H1 (cell line): ENCODE results near the gene CKS1B. TPM values are rescaled to one million over a fixed set of nuclear protein-coding genes. Genes with fewer than 3 reads are reported as not detected.
A peak's percentile ranks its signal among the peaks of the same experiment; 100 is the strongest.

Experiments used
- ASH2L ChIP-seq: fragments of 200-600, 300-600 bp; sonication (generic); IDR thresholded peaks from one replicate; pipeline ENCODE4 v1.7.1; 2017; ENCODE audit warnings: low read length
- ATF3 ChIP-seq: IDR thresholded peaks from 2 replicates; pipeline ENCODE4 v1.6.1; 2011; ENCODE audit warnings: low read depth, mild to moderate bottlenecking, low read length; ENCODE audit not compliant: insufficient read depth
- BCL11A ChIP-seq, 2 experiments: IDR thresholded peaks; one replicate each; pipeline ENCODE4 v1.6.1; 2011; ENCODE audit warnings: low read depth in 2 of 2, low read length in 2 of 2, mild to moderate bottlenecking in 2 of 2
- EGR1 ChIP-seq: IDR thresholded peaks from 2 replicates; pipeline ENCODE4 v1.6.1; 2011; ENCODE audit warnings: low read depth, low read length, borderline replicate concordance
- EP300 ChIP-seq, 2 experiments: IDR thresholded peaks; 1 replicate in 1 of 2; 2 replicates in 1 of 2; pipeline ENCODE4 v1.6.1; 2011 to 2012; ENCODE audit warnings: low read depth in 2 of 2, low read length in 2 of 2, mild to moderate bottlenecking in 2 of 2, borderline replicate concordance in 1 of 2, inconsistent platforms in 1 of 2, moderate library complexity in 1 of 2
- GABPA ChIP-seq: IDR thresholded peaks from 2 replicates; pipeline ENCODE4 v1.6.1; 2011; ENCODE audit warnings: mild to moderate bottlenecking, low read length, moderate library complexity, borderline replicate concordance; ENCODE audit not compliant: insufficient read depth
- HDAC2 ChIP-seq, 2 experiments: fragments of 300-600 bp in 1 of 2; sonication (generic) in 1 of 2; IDR thresholded peaks; 2 replicates each; pipeline ENCODE4 v1.6.1; 2011 to 2012; ENCODE audit warnings: low read depth in 2 of 2, low read length in 2 of 2, mild to moderate bottlenecking in 2 of 2, moderate library complexity in 2 of 2, borderline replicate concordance in 1 of 2, inconsistent platforms in 1 of 2
- JUN ChIP-seq: IDR thresholded peaks from 2 replicates; pipeline ENCODE4 v1.6.1; 2011; ENCODE audit warnings: low read depth, mild to moderate bottlenecking, improper control_type of control experiment, low read length
- KDM4A ChIP-seq: IDR thresholded peaks from one replicate; pipeline ENCODE4 v1.7.1; 2012; ENCODE audit warnings: low read depth, mild to moderate bottlenecking, moderate library complexity, low read length, inconsistent platforms; ENCODE audit not compliant: severe bottlenecking
- PHF8 ChIP-seq: fragments of 200-600 bp; sonication (generic); conservative IDR thresholded peaks from 2 replicates; pipeline ENCODE4 v1.7.1; 2012; ENCODE audit warnings: low read depth, mild to moderate bottlenecking, inconsistent platforms, low read length, moderate library complexity
- POLR2A ChIP-seq, 2 experiments: IDR thresholded peaks; 1 replicate in 1 of 2; 2 replicates in 1 of 2; pipeline ENCODE4 v1.6.1; 2011; ENCODE audit warnings: low read depth in 2 of 2, low read length in 2 of 2, mild to moderate bottlenecking in 2 of 2; ENCODE audit errors: control extremely low read depth in 1 of 2
- RAD21 ChIP-seq, 2 experiments: IDR thresholded peaks in 1 of 2; conservative IDR thresholded peaks in 1 of 2; 2 replicates each; pipeline ENCODE4 v1.6.1; 2011; ENCODE audit warnings: low read depth in 2 of 2, low read length in 2 of 2, improper control_type of control experiment in 1 of 2, inconsistent platforms in 1 of 2, mild to moderate bottlenecking in 1 of 2, moderate library complexity in 1 of 2
- RFX5 ChIP-seq: IDR thresholded peaks from 2 replicates; pipeline ENCODE4 v1.6.1; 2011; ENCODE audit warnings: low read depth, low read length, improper control_type of control experiment, borderline replicate concordance
- SIN3A ChIP-seq, 2 experiments: IDR thresholded peaks in 1 of 2; conservative IDR thresholded peaks in 1 of 2; 2 replicates each; pipeline ENCODE4 v1.6.1; 2011 to 2012; ENCODE audit warnings: low read length in 2 of 2, improper control_type of control experiment in 1 of 2, low read depth in 1 of 2, mild to moderate bottlenecking in 1 of 2
- SIX5 ChIP-seq: IDR thresholded peaks from 2 replicates; pipeline ENCODE4 v1.6.1; 2011; ENCODE audit warnings: mild to moderate bottlenecking, low read depth, low read length
- SP1 ChIP-seq: IDR thresholded peaks from 2 replicates; pipeline ENCODE4 v1.6.1; 2011; ENCODE audit warnings: low read depth, low read length
- SUZ12 ChIP-seq: fragments of 200-600 bp; sonication (generic); IDR thresholded peaks from 2 replicates; pipeline ENCODE4 v1.6.1; 2012; ENCODE audit warnings: mild to moderate bottlenecking, inconsistent platforms, low read length, moderate library complexity, mixed read lengths
- TAF7 ChIP-seq: optimal IDR thresholded peaks from 2 replicates; pipeline ENCODE3; 2011; ENCODE audit warnings: low read depth, mild to moderate bottlenecking, inconsistent platforms, low read length, moderate library complexity, borderline replicate concordance
- TBP ChIP-seq: IDR thresholded peaks from 2 replicates; pipeline ENCODE4 v1.6.1; 2011; ENCODE audit warnings: low read depth, low read length, improper control_type of control experiment
- TEAD4 ChIP-seq: IDR thresholded peaks from 2 replicates; pipeline ENCODE4 v1.6.1; 2012; ENCODE audit warnings: low read depth, low read length, inconsistent platforms, mixed read lengths
- USF2 ChIP-seq: IDR thresholded peaks from 2 replicates; pipeline ENCODE4 v1.6.1; 2011; ENCODE audit warnings: low read length, improper control_type of control experiment
- polyA plus RNA-seq, 7 experiments: library from polyadenylated mRNA; depleted of rRNA in 3 of 7; stranded (reverse) in 5 of 7; unstranded in 2 of 7; fragments of >200 nt in 5 of 7; fragments of 200-250 nt in 2 of 7; gene quantifications; 1 replicate in 5 of 7; 2 replicates in 1 of 7; 4 replicates in 1 of 7; pipeline versions ENCODE4 v1.2.1 to v1.2.3, GENCODE V29; 2011 to 2013; ENCODE audit warnings: missing spikeins in 2 of 7, mixed read lengths in 2 of 7
- total RNA-seq: library from RNA; stranded (reverse); fragmentation: NEBNext Ultra II Directional; extraction: Animal tissue kit (Norgen Biotek cat#: 25700); gene quantifications from 2 replicates; pipeline ENCODE4 v1.2.1, GENCODE V29; 2021

The CKS1B gene
- total and polyA plus RNA-seq, 2 of the 8 experiments (the other 6 are each of a cell fraction or from before 2014, with no cell fraction given) = 294 to 1,025 TPM

- TF ChIP-seq HDAC2 (IDR thresholded peaks at IDR 0.05; ENCODE audit: borderline replicate concordance in 1 of 2, low read depth in 2 of 2, low read length in 2 of 2) = 0 out of 4 replicates have a peak, but pooled peaks have one; percentile 66 to 84
- peak; percentile 76 for TF ChIP-seq TAF7
- no peak for TF ChIP-seq SIX5
- TF ChIP-seq TBP = peak; percentile 55
- TF ChIP-seq GABPA = peak; percentile 63; the same call in 1 of the 2 replicates
- peak; percentile 78 for TF ChIP-seq RFX5
- TF ChIP-seq POLR2A (IDR thresholded peaks at IDR 0.05; ENCODE audit: control extremely low read depth in 1 of 2, low read depth in 2 of 2, low read length in 2 of 2) = peak in 1 of 2 experiments; percentile 41; a peak in 1 of 3 replicates
- TF ChIP-seq USF2 = no peak
- peak in 1 of 2 experiments; percentile 82; a peak in 2 of 3 replicates for TF ChIP-seq EP300 (IDR thresholded peaks at IDR 0.05; ENCODE audit: borderline replicate concordance in 1 of 2, low read depth in 2 of 2, low read length in 2 of 2)
- peak; percentile 94 for TF ChIP-seq EGR1
- TF ChIP-seq SP1 = peak; percentile 100
- 0 out of 2 replicates have a peak, but pooled peaks have one; percentile 42 for TF ChIP-seq TEAD4
- TF ChIP-seq ASH2L = peak; percentile 73
- TF ChIP-seq SUZ12 = no peak
- TF ChIP-seq JUN = peak; percentile 55; the same call in 1 of the 2 replicates
- TF ChIP-seq RAD21 (IDR thresholded peaks at IDR 0.05 in 1 of 2, conservative IDR thresholded peaks at IDR 0.05 in 1 of 2; ENCODE audit: low read depth in 2 of 2, low read length in 2 of 2) = no peak; a peak in 1 of 4 replicates
- TF ChIP-seq KDM4A = peak; percentile 92
- no peak for TF ChIP-seq BCL11A (IDR thresholded peaks at IDR 0.05; ENCODE audit: low read depth in 2 of 2, low read length in 2 of 2)
- TF ChIP-seq SIN3A (conservative IDR thresholded peaks at IDR 0.05 in 1 of 2, IDR thresholded peaks at IDR 0.05 in 1 of 2; ENCODE audit: low read depth in 1 of 2, low read length in 2 of 2) = peak; percentile 82 to 90; a peak in 2 of 4 replicates
- TF ChIP-seq ATF3 = no peak
- 0 out of 2 replicates have a peak, but pooled peaks have one; percentile 42 for TF ChIP-seq PHF8
These were observed 26.4 kb downstream of the CKS1B start (continued) for GRCh38 chr1:155000726-155001424.
